Loucy (cell line): ENCODE measurements around the gene HYOU1.

Source experiments
- H2AFZ ChIP-seq: fragments of 200-600 bp; sonication (generic); 2 replicates; pipeline ENCODE4 v1.6.0; 2016; ENCODE audit warnings: antibody characterized with exemption, mild to moderate bottlenecking, low read length, moderate library complexity
- H3F3A ChIP-seq: fragments of 200-600 bp; 2 replicates; pipeline ENCODE4 v1.6.0; 2016; ENCODE audit warnings: antibody characterized with exemption, low read depth, mild to moderate bottlenecking
- H3K27me3 ChIP-seq: fragments of 200-600 bp; sonication (generic); 2 replicates; pipeline ENCODE4 v1.6.1; 2014; ENCODE audit warnings: low read length, mild to moderate bottlenecking; ENCODE audit not compliant: insufficient read depth, poor library complexity, severe bottlenecking
- H3K36me3 ChIP-seq: fragments of 200-600 bp; sonication (generic); 2 replicates; pipeline ENCODE4 v1.6.1; 2016; ENCODE audit warnings: low read length; ENCODE audit not compliant: insufficient read depth
- H3K4me1 ChIP-seq: fragments of 200-600 bp; sonication (generic); 2 replicates; pipeline ENCODE4 v1.5.1; 2014; ENCODE audit warnings: low read length, mild to moderate bottlenecking; ENCODE audit not compliant: insufficient read depth, poor library complexity, severe bottlenecking
- H3K4me2 ChIP-seq: fragments of 200-600 bp; sonication (generic); 2 replicates; pipeline ENCODE4 v1.6.0; 2014; ENCODE audit warnings: antibody characterized with exemption, low read length, low read depth, mild to moderate bottlenecking; ENCODE audit not compliant: poor library complexity, severe bottlenecking
- H3K4me3 ChIP-seq: fragments of 200-600 bp; sonication (generic); 2 replicates; pipeline ENCODE4 v1.5.1; 2014; ENCODE audit warnings: low read length, mild to moderate bottlenecking, mixed read lengths; ENCODE audit not compliant: poor library complexity, severe bottlenecking
- H3K79me2 ChIP-seq: fragments of 200-600 bp; sonication (generic); 2 replicates; pipeline ENCODE4 v1.6.1; 2014; ENCODE audit warnings: low read length; ENCODE audit not compliant: insufficient read depth
- H3K9ac ChIP-seq: fragments of 200-600 bp; sonication (generic); 2 replicates; pipeline ENCODE4 v1.6.0; 2014; ENCODE audit warnings: mild to moderate bottlenecking, low read depth, low read length, moderate library complexity; ENCODE audit not compliant: poor library complexity, severe bottlenecking
- H3K9me2 ChIP-seq: fragments of 200-600 bp; sonication (generic); replicated peaks from 2 replicates; pipeline ENCODE4 v1.6.1; 2016; ENCODE audit warnings: low read depth, low read length, mixed read lengths
- H3K9me3 ChIP-seq: fragments of 200-600 bp; sonication (generic); 2 replicates; pipeline ENCODE4 v1.6.1; 2014; ENCODE audit warnings: mild to moderate bottlenecking, antibody characterized with exemption, low read length, low read depth; ENCODE audit not compliant: insufficient read depth
- H4K20me1 ChIP-seq: fragments of 200-600 bp; sonication (generic); 2 replicates; pipeline ENCODE4 v1.6.0; 2014; ENCODE audit warnings: antibody characterized with exemption, low read length, mild to moderate bottlenecking; ENCODE audit not compliant: insufficient read depth, poor library complexity, severe bottlenecking
- EZH2phosphoT487 ChIP-seq: fragments of 200-600 bp; IDR thresholded peaks from 2 replicates; pipeline ENCODE4 v1.6.1; 2018; ENCODE audit warnings: antibody characterized with exemption, mild to moderate bottlenecking, moderate library complexity, borderline replicate concordance
- TF ChIP-seq, protein P1 (sequence below): fragments of 200-600 bp; sonication (generic); conservative IDR thresholded peaks from 2 replicates; pipeline ENCODE4 v1.5.1; 2014; ENCODE audit warnings: mild to moderate bottlenecking, antibody characterized with exemption, low read length

Gene HYOU1

DNA sequence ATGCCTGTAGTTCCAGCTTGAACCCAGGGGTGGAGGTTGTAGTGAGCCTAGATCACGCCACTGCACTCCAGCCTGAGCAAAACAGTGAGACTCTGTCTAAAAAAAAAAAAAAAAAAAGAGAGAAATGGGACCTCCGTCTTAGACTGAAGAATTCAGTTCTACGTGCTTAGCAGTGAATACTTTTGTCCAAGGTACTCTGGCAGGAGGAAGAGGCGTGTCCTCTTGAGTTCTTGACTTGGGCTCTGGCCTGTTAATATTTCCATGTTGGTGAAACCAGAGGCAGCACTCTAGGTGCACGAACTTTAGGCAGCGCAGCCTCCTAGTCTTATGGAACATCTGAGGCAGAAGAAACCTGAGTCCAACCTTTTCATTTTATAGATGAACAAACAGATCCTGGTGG is 30.1 kb upstream of the HYOU1 start:
- peaks cover 3% of the 10 kb centered on the region; the same call in 1 of the 2 replicates for H3K36me3 ChIP-seq
- peaks cover 55% of the 10 kb centered on the region for H3K79me2 ChIP-seq
- H3K4me1 ChIP-seq: peaks cover 70% of the 10 kb centered on the region
- H3K9me3 ChIP-seq: no peaks in the 10 kb centered on the region
- H3K4me2 ChIP-seq: peak overlapping the region; percentile 82
- H3K9me2 ChIP-seq: no peaks in the 10 kb centered on the region
- TF ChIP-seq EZH2phosphoT487: no peak
- TF ChIP-seq, protein P1, sequence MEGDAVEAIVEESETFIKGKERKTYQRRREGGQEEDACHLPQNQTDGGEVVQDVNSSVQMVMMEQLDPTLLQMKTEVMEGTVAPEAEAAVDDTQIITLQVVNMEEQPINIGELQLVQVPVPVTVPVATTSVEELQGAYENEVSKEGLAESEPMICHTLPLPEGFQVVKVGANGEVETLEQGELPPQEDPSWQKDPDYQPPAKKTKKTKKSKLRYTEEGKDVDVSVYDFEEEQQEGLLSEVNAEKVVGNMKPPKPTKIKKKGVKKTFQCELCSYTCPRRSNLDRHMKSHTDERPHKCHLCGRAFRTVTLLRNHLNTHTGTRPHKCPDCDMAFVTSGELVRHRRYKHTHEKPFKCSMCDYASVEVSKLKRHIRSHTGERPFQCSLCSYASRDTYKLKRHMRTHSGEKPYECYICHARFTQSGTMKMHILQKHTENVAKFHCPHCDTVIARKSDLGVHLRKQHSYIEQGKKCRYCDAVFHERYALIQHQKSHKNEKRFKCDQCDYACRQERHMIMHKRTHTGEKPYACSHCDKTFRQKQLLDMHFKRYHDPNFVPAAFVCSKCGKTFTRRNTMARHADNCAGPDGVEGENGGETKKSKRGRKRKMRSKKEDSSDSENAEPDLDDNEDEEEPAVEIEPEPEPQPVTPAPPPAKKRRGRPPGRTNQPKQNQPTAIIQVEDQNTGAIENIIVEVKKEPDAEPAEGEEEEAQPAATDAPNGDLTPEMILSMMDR: no peak
- H3K4me3 ChIP-seq: peak overlapping the region; percentile 44
- no peaks in the 10 kb centered on the region for H3K27me3 ChIP-seq
- H3F3A ChIP-seq: peaks cover 24% of the 10 kb centered on the region
- H2AFZ ChIP-seq: no peak overlapping the region
- peaks cover 10% of the 10 kb centered on the region for H4K20me1 ChIP-seq
- peak overlapping the region; percentile 61 for H3K9ac ChIP-seq

DNA sequence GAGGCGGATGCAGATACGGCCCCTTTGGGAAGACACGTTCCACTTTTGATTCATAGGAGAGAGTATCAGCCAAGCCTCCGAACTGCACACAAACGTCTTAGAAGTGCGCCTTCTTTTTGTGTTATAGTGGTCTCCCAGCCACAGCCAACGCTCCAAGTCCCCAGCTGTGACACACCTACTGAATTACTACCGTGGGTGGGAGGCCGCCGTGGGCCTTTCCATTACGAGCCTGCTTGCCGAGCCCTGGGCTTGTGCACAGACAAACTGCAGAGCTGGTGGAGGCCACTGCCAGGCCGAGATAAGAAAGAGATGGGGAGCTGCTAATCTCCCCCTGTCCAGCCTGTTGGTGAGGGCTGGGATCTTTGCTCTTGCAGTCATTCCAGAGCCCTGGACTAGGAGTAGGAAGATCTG is 28.4 kb upstream of the HYOU1 start:
- H3K9me3 ChIP-seq: no peaks in the 10 kb centered on the region
- H3K9ac ChIP-seq: peak overlapping the region; percentile 89
- H3K27me3 ChIP-seq: no peaks in the 10 kb centered on the region
- H3F3A ChIP-seq: peaks cover 15% of the 10 kb centered on the region
- TF ChIP-seq, protein P1: no peak
- TF ChIP-seq EZH2phosphoT487: no peak
- peak overlapping the region; percentile 100 for H3K4me2 ChIP-seq
- H4K20me1 ChIP-seq: peaks cover 6% of the 10 kb centered on the region
- peaks cover 14% of the 10 kb centered on the region; the same call in 1 of the 2 replicates for H3K36me3 ChIP-seq
- peaks cover 41% of the 10 kb centered on the region for H3K79me2 ChIP-seq
- H3K9me2 ChIP-seq: no peaks in the 10 kb centered on the region
- peak overlapping the region; percentile 98 for H2AFZ ChIP-seq
- peak overlapping the region; percentile 99 for H3K4me3 ChIP-seq
- H3K4me1 ChIP-seq: peaks cover 54% of the 10 kb centered on the region

DNA sequence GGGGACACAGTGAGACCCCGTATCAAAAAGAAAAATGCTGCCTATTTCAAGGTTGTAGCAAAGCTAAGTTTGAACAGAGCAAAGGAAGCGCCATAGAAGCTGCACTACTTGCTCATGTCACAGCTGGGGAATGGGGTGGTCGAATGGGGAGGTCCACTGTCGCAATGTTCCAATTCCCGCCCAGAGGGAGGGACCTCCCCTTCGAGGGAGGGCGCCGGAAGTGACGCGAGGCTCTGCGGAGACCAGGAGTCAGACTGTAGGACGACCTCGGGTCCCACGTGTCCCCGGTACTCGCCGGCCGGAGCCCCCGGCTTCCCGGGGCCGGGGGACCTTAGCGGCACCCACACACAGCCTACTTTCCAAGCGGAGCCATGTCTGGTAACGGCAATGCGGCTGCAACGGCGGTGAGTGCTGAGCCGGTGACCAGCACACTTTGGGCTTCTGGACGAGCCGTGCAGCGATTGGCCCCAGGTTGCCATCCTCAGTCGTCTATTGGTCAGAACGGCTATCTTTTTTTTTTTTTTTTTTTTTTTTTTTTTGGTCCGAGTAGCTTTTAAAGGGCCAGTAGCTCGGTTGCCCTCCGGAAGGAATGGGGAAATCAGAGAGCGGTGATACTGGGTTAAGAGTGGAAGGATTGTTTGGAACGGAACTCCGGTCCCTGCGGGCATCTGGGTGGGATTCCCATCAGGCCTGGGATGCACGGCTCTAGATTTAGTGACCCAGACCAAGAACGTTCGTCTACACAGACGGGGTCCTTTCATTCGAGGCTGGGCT is 27.8 kb upstream of the HYOU1 start, which contains the start of gene HMBS:
Gene HMBS, plus strand, starts transcription at position 219 of the 774 bp plus-strand sequence. Its CDS starts 153 bp downstream, at position 372.
- peak within 1 kb of the TSS; percentile 99 for H3K4me3 ChIP-seq
- peaks cover 13% of the 10 kb centered on the region for H3F3A ChIP-seq

More for the DNA sequence above, 27.8 kb upstream of the HYOU1 start, which contains the start of gene HMBS:
- peaks cover 36% of the 10 kb centered on the region for H3K79me2 ChIP-seq
- no peaks in the 10 kb centered on the region for H3K9me2 ChIP-seq
- H3K4me1 ChIP-seq: peaks cover 48% of the 10 kb centered on the region
- H3K4me2 ChIP-seq: peak within 1 kb of the TSS; percentile 100
- H3K27me3 ChIP-seq: no peaks in the 10 kb centered on the region
- peak within 1 kb of the TSS; percentile 89 for H3K9ac ChIP-seq
- H2AFZ ChIP-seq: peak within 1 kb of the TSS; percentile 98
- TF ChIP-seq, protein P1: no peak
- TF ChIP-seq EZH2phosphoT487: no peak
- no peaks in the 10 kb centered on the region for H3K9me3 ChIP-seq
- peaks cover 14% of the 10 kb centered on the region; the same call in 1 of the 2 replicates for H3K36me3 ChIP-seq
- peaks cover 6% of the 10 kb centered on the region for H4K20me1 ChIP-seq
